Keratinocyte (primary cell): ENCODE data around the gene NAPG.

ENCODE experiments used
- EZH2 ChIP-seq: IDR thresholded peaks from one replicate; pipeline ENCODE4 v1.6.1; 2012; ENCODE audit warnings: inconsistent platforms, mild to moderate bottlenecking, low read length, moderate library complexity
- TF ChIP-seq, protein P1 (sequence below), 3 experiments: IDR thresholded peaks in 1 of 3; conservative IDR thresholded peaks in 1 of 3; optimal IDR thresholded peaks in 1 of 3; 2 replicates in 2 of 3; 3 replicates in 1 of 3; pipeline versions ENCODE3 to v1.5.1; 2011; ENCODE audit warnings: low read length in 3 of 3, mild to moderate bottlenecking in 3 of 3, moderate library complexity in 2 of 3, control low read depth in 1 of 3, inconsistent platforms in 1 of 3; ENCODE audit not compliant: insufficient read depth in 2 of 3; ENCODE audit errors: extremely low read depth in 1 of 3

- TF ChIP-seq, protein P1, sequence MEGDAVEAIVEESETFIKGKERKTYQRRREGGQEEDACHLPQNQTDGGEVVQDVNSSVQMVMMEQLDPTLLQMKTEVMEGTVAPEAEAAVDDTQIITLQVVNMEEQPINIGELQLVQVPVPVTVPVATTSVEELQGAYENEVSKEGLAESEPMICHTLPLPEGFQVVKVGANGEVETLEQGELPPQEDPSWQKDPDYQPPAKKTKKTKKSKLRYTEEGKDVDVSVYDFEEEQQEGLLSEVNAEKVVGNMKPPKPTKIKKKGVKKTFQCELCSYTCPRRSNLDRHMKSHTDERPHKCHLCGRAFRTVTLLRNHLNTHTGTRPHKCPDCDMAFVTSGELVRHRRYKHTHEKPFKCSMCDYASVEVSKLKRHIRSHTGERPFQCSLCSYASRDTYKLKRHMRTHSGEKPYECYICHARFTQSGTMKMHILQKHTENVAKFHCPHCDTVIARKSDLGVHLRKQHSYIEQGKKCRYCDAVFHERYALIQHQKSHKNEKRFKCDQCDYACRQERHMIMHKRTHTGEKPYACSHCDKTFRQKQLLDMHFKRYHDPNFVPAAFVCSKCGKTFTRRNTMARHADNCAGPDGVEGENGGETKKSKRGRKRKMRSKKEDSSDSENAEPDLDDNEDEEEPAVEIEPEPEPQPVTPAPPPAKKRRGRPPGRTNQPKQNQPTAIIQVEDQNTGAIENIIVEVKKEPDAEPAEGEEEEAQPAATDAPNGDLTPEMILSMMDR (optimal IDR thresholded peaks at IDR 0.05 in 1 of 3, IDR thresholded peaks at IDR 0.05 in 1 of 3, conservative IDR thresholded peaks at IDR 0.05 in 1 of 3; ENCODE audit: extremely low read depth in 1 of 3, insufficient read depth in 2 of 3, low read length in 3 of 3) = no peak
- no peak for TF ChIP-seq EZH2
Measured at GRCh38 chr18:10562773-10563160, 36.9 kb downstream of the NAPG start.
